ENCODE measurements around the gene ELANE. TPM values are rescaled to one million over a fixed set of nuclear protein-coding genes. Genes with fewer than 3 reads are reported as not detected.

The ELANE gene
- total RNA-seq: not detected in 2 replicates

GRCh38 chr19:852136-853013, at the start of gene ELANE:
ELANE (plus strand) TSS chr19:852303; CDS start chr19:852329, 26 bp downstream.

GRCh38 chr19:821825-822503, 30.1 kb upstream of the ELANE start, which contains the start of gene PLPPR3:
PLPPR3 (minus strand) TSS chr19:821955; CDS start chr19:821559, 396 bp downstream.

GRCh38 chr19:827710-828321, 24.3 kb upstream of the ELANE start, which contains the start of gene AZU1:
AZU1 (plus strand) TSS chr19:827837; CDS start chr19:827847, 10 bp downstream.

GRCh38 chr19:840519-841206, 11.4 kb upstream of the ELANE start, which contains the start of gene PRTN3:
PRTN3 (plus strand) TSS chr19:840999; CDS start chr19:841009, 10 bp downstream.

GRCh38 chr19:858868-859843, 7.1 kb downstream of the ELANE start, which contains the start of gene CFD:
CFD (plus strand) TSS chr19:859664; CDS start chr19:859690, 26 bp downstream.

GRCh38 chr19:892894-893689, 41.0 kb downstream of the ELANE start, which contains the start of the genes MED16 and RNU6-9:
MED16 (minus strand) TSS chr19:893187; CDS start chr19:891131, 2,056 bp downstream.
RNU6-9 (plus strand) TSS chr19:893484.

Other genes with a start within 250 kb of the ELANE start
- gene POLRMT, start 218.8 kb upstream of the ELANE start, total RNA-seq: 17.1 and 22.3 TPM in 2 replicates
- gene FGF22, start 212.4 kb upstream of the ELANE start, total RNA-seq: 0.09 and 0.11 TPM in 2 replicates
- gene RNF126, start 189.1 kb upstream of the ELANE start, total RNA-seq: 14.2 and 25.0 TPM in 2 replicates
- 3.4 and 5.9 TPM in 2 replicates for gene FSTL3, start 175.9 kb upstream of the ELANE start, total RNA-seq
- not detected in 2 replicates for gene PRSS57, start 156.9 kb upstream of the ELANE start, total RNA-seq
- 28.6 and 34.0 TPM in 2 replicates for gene PALM, start 143.4 kb upstream of the ELANE start, total RNA-seq
- under 0.01 TPM in 1 of 2 replicates, not detected in the other for gene MISP, start 101.2 kb upstream of the ELANE start, total RNA-seq
- gene PTBP1, start 54.9 kb upstream of the ELANE start, total RNA-seq: 118 and 139 TPM in 2 replicates
- gene PLPPR3, start 30.3 kb upstream of the ELANE start, total RNA-seq: under 0.01 TPM in 2 replicates
- gene AZU1, start 24.5 kb upstream of the ELANE start, total RNA-seq: not detected in 2 replicates
- not detected in 2 replicates for gene PRTN3, start 11.3 kb upstream of the ELANE start, total RNA-seq
- 0.52 and 0.54 TPM in 2 replicates for gene CFD, start 7.4 kb downstream of the ELANE start, total RNA-seq
- 16.1 and 20.6 TPM in 2 replicates for gene MED16, start 40.9 kb downstream of the ELANE start, total RNA-seq
- gene RNU6-9, start 41.2 kb downstream of the ELANE start, total RNA-seq: not detected in 2 replicates
- gene R3HDM4, start 60.9 kb downstream of the ELANE start, total RNA-seq: 37.0 and 37.5 TPM in 2 replicates
- gene KISS1R, start 65.0 kb downstream of the ELANE start, total RNA-seq: not detected in 2 replicates
- 4.7 and 5.6 TPM in 2 replicates for gene ARID3A, start 73.7 kb downstream of the ELANE start, total RNA-seq
- 67.0 and 73.3 TPM in 2 replicates for gene WDR18, start 132.0 kb downstream of the ELANE start, total RNA-seq
- 0.09 and 0.33 TPM in 2 replicates for gene GRIN3B, start 148.1 kb downstream of the ELANE start, total RNA-seq
- 36.9 and 38.3 TPM in 2 replicates for gene TMEM259, start 168.8 kb downstream of the ELANE start, total RNA-seq
- not detected in 2 replicates for gene RNU6-2, start 169.2 kb downstream of the ELANE start, total RNA-seq
- gene CNN2, start 174.3 kb downstream of the ELANE start, total RNA-seq: 54.7 and 73.7 TPM in 2 replicates
- gene ABCA7, start 187.8 kb downstream of the ELANE start, total RNA-seq: 2.4 and 3.6 TPM in 2 replicates
- gene ARHGAP45, start 214.9 kb downstream of the ELANE start, total RNA-seq: 11.9 and 24.8 TPM in 2 replicates
- 69.8 and 81.8 TPM in 2 replicates for gene POLR2E, start 243.1 kb downstream of the ELANE start, total RNA-seq